HCT116 (cell line): ENCODE data around the gene RHEB. TPM values are rescaled to one million over a fixed set of nuclear protein-coding genes. Genes with fewer than 3 reads are reported as not detected.

Experiments
- ATAC-seq: fragments of 200-7000 bp; cut with Tn5 transposase; 2 replicates; pipeline ENCODE4 v1.9.1; 2020; ENCODE audit warnings: mild to moderate bottlenecking, moderate library complexity
- BruUV-seq: library from RNA; stranded (reverse); fragments of 400-500 nt; replicated peaks from 2 replicates; lab custom pipeline; 2021; lab: Mats Ljungman, UMichigan
- CTCF ChIA-PET: fragments of 300-600 bp; sonication (Branson Sonifier 250); formaldehyde crosslinking; loops from one replicate; lab custom pipeline; 2021; ENCODE audit warnings: antibody characterized with exemption; lab: Charles Lee
- POLR2A ChIA-PET: fragments of 300-600, 350-600 bp; sonication (Branson Sonifier 250); formaldehyde crosslinking; loops from one replicate; lab custom pipeline; 2021; ENCODE audit warnings: antibody characterized with exemption; lab: Charles Lee
- RAD21 ChIA-PET, 2 experiments: fragments of 300-600 bp; sonication (Branson Sonifier 250); formaldehyde crosslinking; loops; one replicate each; lab custom pipeline; 2023; ENCODE audit warnings: low total read pairs in 2 of 2; ENCODE audit not compliant: uncharacterized antibody in 2 of 2, unreplicated experiment in 2 of 2, low non-redundant PET in 1 of 2; lab: Charles Lee
- DNase-seq: peaks from one replicate; pipeline ENCODE4 v3.0.0-alpha.2; 2010; ENCODE audit warnings: low read depth, low spot score
- H2AFZ ChIP-seq: fragments of 200-600 bp; shearing (Covaris generic), sonication (generic); 2 replicates; pipeline ENCODE4 v1.6.1; 2017; ENCODE audit warnings: low read depth, mixed run types, mixed read lengths, antibody characterized with exemption, low read length; ENCODE audit not compliant: poor library complexity, severe bottlenecking
- H3K27ac ChIP-seq: 2 replicates; pipeline ENCODE4 v1.5.1; 2012; ENCODE audit warnings: low read depth, low read length
- H3K27me3 ChIP-seq: fragments of 200-600 bp; sonication (generic); 2 replicates; pipeline ENCODE4 v1.6.1; 2016; ENCODE audit warnings: mixed run types, low read length, mixed read lengths; ENCODE audit not compliant: insufficient read depth
- H3K36me3 ChIP-seq, 2 experiments: fragments of 200-500 bp in 1 of 2; fragments of 200-600 bp in 1 of 2; sonication (Bioruptor generic) in 1 of 2; sonication (generic) in 1 of 2; 2 replicates each; pipeline versions ENCODE4 v1.5.1 to v1.6.1; 2014 to 2016; ENCODE audit warnings: low read length in 2 of 2, inconsistent platforms in 1 of 2, mixed read lengths in 1 of 2, mixed run types in 1 of 2; ENCODE audit not compliant: insufficient read depth in 2 of 2, control insufficient read depth in 1 of 2
- H3K4me1 ChIP-seq, 2 experiments: fragments of 200-600 bp in 1 of 2; sonication (generic) in 1 of 2; 2 replicates each; pipeline versions ENCODE4 v1.5.1 to v1.6.1; 2012 to 2017; ENCODE audit warnings: low read length in 2 of 2, inconsistent platforms in 1 of 2, mild to moderate bottlenecking in 1 of 2, mixed read lengths in 1 of 2, mixed run types in 1 of 2, moderate library complexity in 1 of 2; ENCODE audit not compliant: insufficient read depth in 2 of 2, control insufficient read depth in 1 of 2
- H3K4me2 ChIP-seq: fragments of 200-600 bp; sonication (generic); 2 replicates; pipeline ENCODE4 v1.6.1; 2017; ENCODE audit warnings: mixed run types, low read length, mixed read lengths
- H3K4me3 ChIP-seq, 2 experiments: fragments of 200-600 bp in 1 of 2; sonication (generic) in 1 of 2; replicated peaks in 1 of 2; 2 replicates each; pipeline ENCODE4 v1.5.1; 2011 to 2016; ENCODE audit warnings: low read length in 2 of 2, control low read depth in 1 of 2, low read depth in 1 of 2, mild to moderate bottlenecking in 1 of 2, mixed read lengths in 1 of 2, mixed run types in 1 of 2
- H3K79me2 ChIP-seq: fragments of 200-600 bp; sonication (generic); 2 replicates; pipeline ENCODE4 v1.6.1; 2017; ENCODE audit warnings: mild to moderate bottlenecking, mixed run types, low read length, moderate library complexity, mixed read lengths; ENCODE audit not compliant: insufficient read depth
- H3K9ac ChIP-seq: fragments of 200-600 bp; sonication (generic); 2 replicates; pipeline ENCODE4 v1.6.1; 2016; ENCODE audit warnings: low read length, mixed read lengths
- H3K9me2 ChIP-seq: fragments of 200-600 bp; sonication (generic), shearing (Covaris generic); 2 replicates; pipeline ENCODE4 v1.6.1; 2017; ENCODE audit warnings: mixed run types, mild to moderate bottlenecking, moderate library complexity; ENCODE audit not compliant: insufficient read depth
- H3K9me3 ChIP-seq, 2 experiments: fragments of 200-500 bp in 1 of 2; fragments of 200-600 bp in 1 of 2; sonication (Bioruptor generic) in 1 of 2; sonication (generic) in 1 of 2; 2 replicates each; pipeline ENCODE4 v1.6.1; 2014 to 2017; ENCODE audit warnings: low read length in 2 of 2, mixed read lengths in 2 of 2, inconsistent platforms in 1 of 2, low read depth in 1 of 2, mild to moderate bottlenecking in 1 of 2, mixed run types in 1 of 2, moderate library complexity in 1 of 2; ENCODE audit not compliant: control insufficient read depth in 1 of 2, insufficient read depth in 1 of 2
- H4K20me1 ChIP-seq: fragments of 200-600 bp; sonication (generic), shearing (Covaris generic); 2 replicates; pipeline ENCODE4 v1.6.1; 2017; ENCODE audit warnings: mixed run types, mild to moderate bottlenecking, moderate library complexity; ENCODE audit not compliant: insufficient read depth
- CTCF ChIP-seq, 3 experiments: fragments of 200-600 bp in 1 of 3; sonication (generic) in 1 of 3; IDR thresholded peaks in 2 of 3; conservative IDR thresholded peaks in 1 of 3; 2 replicates each; pipeline ENCODE4 v1.5.1; 2012 to 2017; ENCODE audit warnings: low read depth in 2 of 3, low read length in 2 of 3, antibody characterized with exemption in 1 of 3, borderline replicate concordance in 1 of 3, control low read depth in 1 of 3, mild to moderate bottlenecking in 1 of 3, mixed read lengths in 1 of 3, mixed run types in 1 of 3, moderate library complexity in 1 of 3; ENCODE audit not compliant: insufficient read depth in 1 of 3
- EGR1 ChIP-seq: IDR thresholded peaks from 2 replicates; pipeline ENCODE4 v1.6.1; 2012; ENCODE audit warnings: low read depth
- ELF1 ChIP-seq: IDR thresholded peaks from 2 replicates; pipeline ENCODE4 v1.6.1; 2012; ENCODE audit warnings: low read depth, borderline replicate concordance
- EZH2 ChIP-seq: fragments of 200-600 bp; sonication (generic); IDR thresholded peaks from 2 replicates; pipeline ENCODE4 v1.6.1; 2017; ENCODE audit warnings: antibody characterized with exemption, mixed run types
- FOSL1 ChIP-seq: IDR thresholded peaks from 2 replicates; pipeline ENCODE4 v1.6.1; 2012; ENCODE audit warnings: low read depth
- MAX ChIP-seq: IDR thresholded peaks from 2 replicates; pipeline ENCODE4 v1.6.1; 2012
- POLR2A ChIP-seq: IDR thresholded peaks from 2 replicates; pipeline ENCODE4 v1.7.0; 2011; ENCODE audit warnings: borderline replicate concordance; ENCODE audit not compliant: insufficient read depth, insufficient read length; ENCODE audit errors: extremely low read depth
- SIN3A ChIP-seq: IDR thresholded peaks from 2 replicates; pipeline ENCODE4 v1.6.1; 2012; ENCODE audit warnings: low read depth
- YY1 ChIP-seq: IDR thresholded peaks from 2 replicates; pipeline ENCODE4 v1.6.1; 2011; ENCODE audit warnings: low read length, low read depth, moderate library complexity, mild to moderate bottlenecking; ENCODE audit not compliant: insufficient replicate concordance; ENCODE audit errors: extremely low read depth
- ZBTB33 ChIP-seq: IDR thresholded peaks from 2 replicates; pipeline ENCODE4 v1.6.1; 2011; ENCODE audit warnings: mild to moderate bottlenecking, low read length, moderate library complexity; ENCODE audit not compliant: insufficient replicate concordance; ENCODE audit errors: extremely low read depth
- ZFX ChIP-seq: fragments of 450-650 bp; IDR thresholded peaks from 2 replicates; pipeline ENCODE4 v1.6.1; 2017
- ZNF274 ChIP-seq: fragments of 200-500 bp; sonication (Bioruptor generic); IDR thresholded peaks from 2 replicates; pipeline ENCODE4 v1.6.1; 2014; ENCODE audit warnings: mild to moderate bottlenecking, low read depth, low read length, inconsistent platforms
- intact Hi-C: fragments of 100-400 bp; cut with micrococcal nuclease; formaldehyde crosslinking; loops from 2 replicates; pipeline ENCODE4 v1.10.0; 2022
- total RNA-seq: library from RNA; stranded (reverse); gene quantifications from one replicate; pipeline ENCODE4 v1.2.1, GENCODE V29; 2021; ENCODE audit not compliant: unreplicated experiment

Gene RHEB
- total RNA-seq, 1 experiment from 2014 or later, result 114 TPM

GRCh38 chr7:151559557-151560183 lies 40.0 kb upstream of the RHEB start:
- Histone ChIP-seq H3K4me3 (no peak overlapping the region), H3K27ac (no peak overlapping the region), H3K36me3 (peaks cover 4 to 9% of the 10 kb centered on the region in 2 experiments; a peak in 2 of 4 replicates), H2AFZ (no peak overlapping the region), H3K9ac (no peak overlapping the region), H4K20me1 (no peaks in the 10 kb centered on the region), H3K9me2 (no peaks in the 10 kb centered on the region), H3K27me3 (no peaks in the 10 kb centered on the region), H3K79me2 (no peaks in the 10 kb centered on the region), H3K4me2 (no peak overlapping the region), H3K4me1 (no peaks in the 10 kb centered on the region), H3K9me3 (no peaks in the 10 kb centered on the region)
- TF ChIP-seq YY1 (no peak), CTCF (IDR thresholded peaks at IDR 0.05 in 2 of 3, conservative IDR thresholded peaks at IDR 0.05 in 1 of 3; ENCODE audit: borderline replicate concordance in 1 of 3, insufficient read depth in 1 of 3, low read depth in 2 of 3, low read length in 2 of 3) (no peak), FOSL1 (no peak), ELF1 (no peak), ZNF274 (no peak), EGR1 (no peak), ZBTB33 (no peak), EZH2 (no peak), MAX (no peak), ZFX (no peak), SIN3A (no peak), POLR2A (no peak)
- ChIA-PET CTCF (no interaction called here), RAD21 (no interaction called here), POLR2A (no interaction called here)
- ATAC-seq (no peak), DNase-seq (no peak)
- BruUV-seq, result no TSS peak
- intact Hi-C loops, result no loop called here
